Activated CD8-positive, alpha-beta T cell treated with anti-CD3 and anti-CD28 coated beads for 36 hours (primary cell): ENCODE results near the gene GRAMD2A. TPM values are rescaled to one million over a fixed set of nuclear protein-coding genes. Genes with fewer than 3 reads are reported as not detected.

Source experiments
- ATAC-seq: fragments of 200-7000 bp; cut with Tn5 transposase; one replicate; pipeline ENCODE4 v1.10.0; 2021; ENCODE audit warnings: mild to moderate bottlenecking, moderate library complexity
- CTCF ChIA-PET: fragments of 350-600 bp; sonication (Branson Sonifier 250); formaldehyde crosslinking; loops from one replicate; lab custom pipeline; 2021; ENCODE audit warnings: antibody characterized with exemption; lab: Charles Lee
- POLR2A ChIA-PET: fragments of 350-600 bp; sonication (Branson Sonifier 250); formaldehyde crosslinking; loops from one replicate; lab custom pipeline; 2021; ENCODE audit warnings: antibody characterized with exemption; lab: Charles Lee
- DNase-seq: peaks from one replicate; pipeline ENCODE4 v3.0.0-alpha.2; 2020
- H3K27ac Mint-ChIP-seq: one replicate; pipeline ENCODE4 v1.8.0; 2021; ENCODE audit warnings: mild to moderate bottlenecking, mixed read lengths
- H3K27me3 Mint-ChIP-seq: one replicate; pipeline ENCODE4 v1.8.0; 2021; ENCODE audit warnings: mixed read lengths
- H3K36me3 Mint-ChIP-seq: one replicate; pipeline ENCODE4 v1.8.0; 2021; ENCODE audit warnings: low read depth, mixed read lengths
- H3K4me1 Mint-ChIP-seq: one replicate; pipeline ENCODE4 v1.8.0; 2021; ENCODE audit warnings: low read depth, mixed read lengths
- H3K4me3 Mint-ChIP-seq: one replicate; pipeline ENCODE4 v1.8.0; 2021; ENCODE audit warnings: mild to moderate bottlenecking, moderate library complexity, mixed read lengths
- H3K9me3 Mint-ChIP-seq: one replicate; pipeline ENCODE4 v1.8.0; 2021; ENCODE audit warnings: mixed read lengths
- intact Hi-C: fragments of 100-400 bp; cut with micrococcal nuclease; formaldehyde crosslinking; loops from one replicate; pipeline ENCODE4 v1.10.0; 2022
- total RNA-seq, 2 experiments: library from RNA; stranded (reverse); gene quantifications; one replicate each; pipeline ENCODE4 v1.2.3, GENCODE V29; 2021
- TF ChIP-seq, protein P1 (sequence below): fragments of 200-600 bp; IDR thresholded peaks from one replicate; pipeline ENCODE4 v1.8.0; 2022; ENCODE audit warnings: antibody characterized with exemption, mild to moderate bottlenecking

Gene GRAMD2A
- total RNA-seq, 2 experiments from 2014 or later: not detected

DNA sequence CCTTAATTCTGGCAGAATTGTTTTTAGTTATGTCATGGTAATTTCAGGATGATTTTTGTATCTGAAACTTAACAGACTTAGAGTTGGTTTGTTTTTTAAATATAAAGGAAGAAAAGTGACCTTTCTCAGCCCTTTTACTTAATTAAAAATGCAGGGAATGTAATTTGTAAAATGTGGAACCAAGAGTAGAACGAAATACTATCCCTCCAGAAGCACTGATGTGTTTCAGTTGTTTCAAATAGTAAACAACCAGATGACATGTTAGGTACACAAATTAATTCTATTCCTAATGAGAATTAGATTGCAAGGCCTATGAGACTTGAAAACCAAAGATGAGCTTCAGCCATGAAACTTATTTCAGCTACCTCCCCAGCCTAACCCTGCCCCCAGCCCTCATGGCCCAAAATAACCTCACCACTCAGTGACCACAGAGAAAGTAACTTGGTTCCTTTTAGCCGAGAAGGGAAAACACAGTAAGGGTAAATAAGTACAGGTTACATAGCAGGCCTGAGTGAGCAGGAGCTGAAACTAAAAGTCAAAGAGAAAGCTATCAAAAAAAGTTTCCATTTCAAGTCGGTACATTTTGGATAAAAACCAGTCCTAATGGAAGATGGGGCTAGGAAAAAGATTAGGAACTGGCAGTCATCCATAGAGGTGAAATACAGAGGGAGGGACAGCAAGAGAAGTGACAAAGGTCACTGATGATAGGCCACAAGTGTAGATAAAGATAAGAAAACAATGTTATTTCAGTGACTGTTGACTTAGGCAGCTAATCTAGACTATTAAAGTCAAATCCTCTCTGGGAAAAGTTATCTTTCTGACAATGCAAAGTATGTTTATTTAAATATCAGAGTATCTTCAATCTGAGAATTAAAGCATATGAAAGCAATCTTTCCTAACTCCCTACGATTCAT lies 56.2 kb downstream of the GRAMD2A start:
- Mint-ChIP-seq H3K36me3 (no peaks in the 10 kb centered on the region), H3K27me3 (no peaks in the 10 kb centered on the region), H3K9me3 (no peaks in the 10 kb centered on the region), H3K4me3 (no peak overlapping the region), H3K27ac (no peak overlapping the region), H3K4me1 (peaks cover 5% of the 10 kb centered on the region)
- ATAC-seq: peak; percentile 37
- peak; percentile 14 for DNase-seq
- POLR2A ChIA-PET: no interaction called here
- TF ChIP-seq, protein P1, sequence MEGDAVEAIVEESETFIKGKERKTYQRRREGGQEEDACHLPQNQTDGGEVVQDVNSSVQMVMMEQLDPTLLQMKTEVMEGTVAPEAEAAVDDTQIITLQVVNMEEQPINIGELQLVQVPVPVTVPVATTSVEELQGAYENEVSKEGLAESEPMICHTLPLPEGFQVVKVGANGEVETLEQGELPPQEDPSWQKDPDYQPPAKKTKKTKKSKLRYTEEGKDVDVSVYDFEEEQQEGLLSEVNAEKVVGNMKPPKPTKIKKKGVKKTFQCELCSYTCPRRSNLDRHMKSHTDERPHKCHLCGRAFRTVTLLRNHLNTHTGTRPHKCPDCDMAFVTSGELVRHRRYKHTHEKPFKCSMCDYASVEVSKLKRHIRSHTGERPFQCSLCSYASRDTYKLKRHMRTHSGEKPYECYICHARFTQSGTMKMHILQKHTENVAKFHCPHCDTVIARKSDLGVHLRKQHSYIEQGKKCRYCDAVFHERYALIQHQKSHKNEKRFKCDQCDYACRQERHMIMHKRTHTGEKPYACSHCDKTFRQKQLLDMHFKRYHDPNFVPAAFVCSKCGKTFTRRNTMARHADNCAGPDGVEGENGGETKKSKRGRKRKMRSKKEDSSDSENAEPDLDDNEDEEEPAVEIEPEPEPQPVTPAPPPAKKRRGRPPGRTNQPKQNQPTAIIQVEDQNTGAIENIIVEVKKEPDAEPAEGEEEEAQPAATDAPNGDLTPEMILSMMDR: no peak
- CTCF ChIA-PET: interaction anchor here (0.8 to 1.9 kb wide), 2 partner anchors 15 to 361 kb away, joined by 3 to 7 read pairs; no protein-coding TSS in a partner anchor
- intact Hi-C loops: no loop called here

DNA sequence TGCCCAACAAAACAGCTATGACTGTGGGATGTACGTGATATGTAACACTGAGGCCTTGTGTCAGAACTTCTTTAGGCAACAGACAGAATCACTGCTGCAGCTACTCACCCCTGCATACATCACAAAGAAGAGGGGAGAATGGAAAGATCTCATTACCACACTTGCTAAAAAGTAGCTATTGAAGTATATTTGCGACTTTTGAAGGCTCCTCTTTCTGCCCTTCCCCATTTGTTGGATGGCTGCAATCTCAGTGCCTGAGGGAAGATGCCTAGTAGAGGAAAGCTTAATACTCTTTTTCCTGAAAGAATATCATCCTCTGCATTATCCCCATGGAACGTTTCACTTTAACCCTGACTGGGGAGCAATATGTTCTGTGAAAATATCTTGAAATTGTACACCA lies 57.5 kb downstream of the GRAMD2A start:
- no peak for DNase-seq
- Mint-ChIP-seq H3K9me3 (no peaks in the 10 kb centered on the region), H3K4me3 (no peak overlapping the region), H3K4me1 (peaks cover 5% of the 10 kb centered on the region), H3K36me3 (no peaks in the 10 kb centered on the region), H3K27ac (no peak overlapping the region), H3K27me3 (no peaks in the 10 kb centered on the region)
- CTCF ChIA-PET: interaction anchor here (1.4 kb wide), 1 partner anchor 10 kb away, joined by 5 read pairs; no protein-coding TSS in a partner anchor
- intact Hi-C loops: no loop called here
- POLR2A ChIA-PET: no interaction called here
- ATAC-seq: no peak
- TF ChIP-seq, protein P1: no peak

DNA sequence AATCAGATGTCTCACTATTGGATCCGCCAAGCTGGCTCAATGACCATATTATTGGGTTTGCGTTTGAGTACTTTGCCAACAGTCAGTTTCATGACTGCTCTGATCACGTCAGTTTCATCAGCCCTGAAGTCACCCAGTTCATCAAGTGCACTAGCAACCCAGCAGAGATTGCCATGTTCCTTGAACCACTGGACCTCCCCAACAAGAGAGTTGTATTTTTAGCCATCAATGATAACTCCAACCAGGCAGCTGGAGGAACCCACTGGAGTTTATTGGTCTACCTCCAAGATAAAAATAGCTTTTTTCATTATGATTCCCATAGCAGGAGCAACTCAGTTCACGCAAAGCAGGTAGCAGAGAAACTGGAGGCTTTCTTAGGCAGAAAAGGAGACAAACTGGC lies 57.9 kb downstream of the GRAMD2A start:
- POLR2A ChIA-PET: no interaction called here

DNA sequence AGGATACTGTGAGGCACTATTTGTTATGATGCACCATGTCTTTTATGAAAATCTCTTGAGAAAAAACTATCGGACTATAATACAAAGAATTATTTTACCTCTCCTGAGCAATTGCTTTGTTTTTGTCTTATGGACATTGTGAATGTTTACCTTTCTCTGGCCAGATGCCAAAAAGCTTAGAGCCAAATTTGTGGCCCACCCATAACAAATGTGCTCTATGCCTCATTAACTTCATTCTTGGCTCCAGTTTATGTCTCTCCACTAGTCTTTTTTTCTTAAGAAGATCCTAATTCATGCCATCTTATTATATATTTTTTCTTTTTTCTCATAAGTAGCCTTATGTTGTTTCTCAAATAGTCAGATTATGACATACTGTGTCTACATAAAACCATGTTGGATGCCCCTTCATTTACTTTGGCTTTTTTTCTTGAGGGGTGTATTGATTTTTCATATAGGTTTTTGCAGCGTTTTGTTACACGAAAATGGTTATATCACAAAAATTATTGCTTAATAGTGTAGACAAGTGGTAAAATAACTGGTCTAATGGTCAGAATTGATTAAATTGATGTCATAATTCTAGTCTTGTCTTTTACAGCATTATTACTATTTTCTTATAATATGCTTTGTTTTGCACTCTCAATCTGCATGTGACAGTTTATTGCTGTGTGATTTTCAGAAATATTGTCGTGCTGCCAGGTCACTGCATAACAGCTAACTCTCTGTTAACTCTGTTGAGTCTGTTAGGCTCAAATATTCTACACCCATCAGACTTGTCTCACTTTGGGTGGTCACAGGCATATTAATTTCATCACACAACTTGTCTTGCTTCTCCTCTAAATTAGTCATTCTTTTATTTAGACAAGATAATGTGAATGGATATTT lies 61.2 kb downstream of the GRAMD2A start:
- H3K9me3 Mint-ChIP-seq: no peaks in the 10 kb centered on the region
- TF ChIP-seq, protein P1: no peak
- ChIA-PET CTCF (interaction anchor here (2.1 kb wide), 1 partner anchor 20 kb away, joined by 6 read pairs; no protein-coding TSS in a partner anchor), POLR2A (no interaction called here)
- no peaks in the 10 kb centered on the region for H3K27me3 Mint-ChIP-seq
- ATAC-seq (no peak), DNase-seq (no peak)
- intact Hi-C loops: no loop called here
- H3K36me3 Mint-ChIP-seq: no peaks in the 10 kb centered on the region
- no peak overlapping the region for H3K4me3 Mint-ChIP-seq
- peaks cover 2% of the 10 kb centered on the region for H3K4me1 Mint-ChIP-seq
- H3K27ac Mint-ChIP-seq: no peak overlapping the region

More for the DNA sequence above, 57.9 kb downstream of the GRAMD2A start:
- no peaks in the 10 kb centered on the region for H3K36me3 Mint-ChIP-seq
- no peak for DNase-seq
- H3K27ac Mint-ChIP-seq: no peak overlapping the region
- intact Hi-C loops: no loop called here
- CTCF ChIA-PET: interaction anchor here (1.0 to 1.4 kb wide), 2 partner anchors 10 to 396 kb away, joined by 3 to 5 read pairs; no protein-coding TSS in a partner anchor
- ATAC-seq: no peak
- H3K4me3 Mint-ChIP-seq: no peak overlapping the region
- peaks cover 5% of the 10 kb centered on the region for H3K4me1 Mint-ChIP-seq
- no peaks in the 10 kb centered on the region for H3K9me3 Mint-ChIP-seq
- H3K27me3 Mint-ChIP-seq: no peaks in the 10 kb centered on the region
- TF ChIP-seq, protein P1: no peak
